Stimulated activated memory B cell treated with anti-CD40 and anti-IgM and Interleukin-4, amounts not matched to agents 10 μg/mL and 1 μg/mL and 100 μg/mL, for 72 hours (primary cell): ENCODE results near the gene SLC16A7.
"Not testable (repeated sequence)": the region's sequence is repeated elsewhere in the genome, so short reads cannot be mapped to it uniquely, and the experiment has no call there.

Experiments
- ATAC-seq: fragments of 150-1000 bp; cut with Tn5 transposase; 2 replicates; pipeline ENCODE4 v1.10.0; 2021
- H3K27ac Mint-ChIP-seq: one replicate; pipeline ENCODE4 v1.8.0; 2022; ENCODE audit warnings: mild to moderate bottlenecking, mixed read lengths
- H3K27me3 Mint-ChIP-seq: one replicate; pipeline ENCODE4 v1.8.0; 2022; ENCODE audit warnings: mixed read lengths
- H3K36me3 Mint-ChIP-seq: one replicate; pipeline ENCODE4 v1.8.0; 2022; ENCODE audit warnings: mixed read lengths
- H3K4me1 Mint-ChIP-seq: one replicate; pipeline ENCODE4 v1.8.0; 2022; ENCODE audit warnings: mixed read lengths
- H3K4me3 Mint-ChIP-seq: one replicate; pipeline ENCODE4 v1.8.0; 2022; ENCODE audit warnings: mild to moderate bottlenecking, moderate library complexity, mixed read lengths
- H3K9me3 Mint-ChIP-seq: one replicate; pipeline ENCODE4 v1.8.0; 2022; ENCODE audit warnings: mixed read lengths

The SLC16A7 gene

DNA sequence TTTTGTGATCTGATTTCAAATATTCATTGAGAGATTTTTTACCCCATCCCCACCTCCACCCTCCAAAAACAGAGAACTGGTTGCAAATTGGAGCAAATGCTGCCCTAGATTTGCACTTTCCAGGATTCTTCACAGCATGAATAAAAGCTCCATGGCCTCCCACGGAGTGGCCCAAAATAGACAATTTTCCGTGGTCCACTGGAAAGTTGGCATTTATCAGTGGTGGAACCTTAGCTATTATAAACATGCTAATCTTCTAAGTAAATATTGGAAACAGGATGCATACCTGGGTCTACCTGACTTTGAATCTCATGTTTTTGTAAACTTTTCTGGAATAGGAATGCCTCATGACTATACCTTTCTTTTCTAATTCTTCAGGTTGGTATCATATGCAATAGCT lies 123.9 kb downstream of the SLC16A7 start:
- H3K27me3 Mint-ChIP-seq, result no peaks in the 10 kb centered on the region
- peaks cover 14% of the 10 kb centered on the region for H3K36me3 Mint-ChIP-seq
- no peaks in the 10 kb centered on the region for H3K4me1 Mint-ChIP-seq
- ATAC-seq, result no peak
- H3K4me3 Mint-ChIP-seq, result no peak overlapping the region
- no peak overlapping the region for H3K27ac Mint-ChIP-seq
- H3K9me3 Mint-ChIP-seq, result no peaks in the 10 kb centered on the region

- Mint-ChIP-seq H3K27ac (no peak overlapping the region), H3K4me1 (no peaks in the 10 kb centered on the region), H3K4me3 (no peak overlapping the region), H3K36me3 (peaks cover 18% of the 10 kb centered on the region), H3K9me3 (no peaks in the 10 kb centered on the region), H3K27me3 (no peaks in the 10 kb centered on the region)
- ATAC-seq, result no peak
Measured at GRCh38 chr12:59723520-59723919, 127.7 kb downstream of the SLC16A7 start.

DNA sequence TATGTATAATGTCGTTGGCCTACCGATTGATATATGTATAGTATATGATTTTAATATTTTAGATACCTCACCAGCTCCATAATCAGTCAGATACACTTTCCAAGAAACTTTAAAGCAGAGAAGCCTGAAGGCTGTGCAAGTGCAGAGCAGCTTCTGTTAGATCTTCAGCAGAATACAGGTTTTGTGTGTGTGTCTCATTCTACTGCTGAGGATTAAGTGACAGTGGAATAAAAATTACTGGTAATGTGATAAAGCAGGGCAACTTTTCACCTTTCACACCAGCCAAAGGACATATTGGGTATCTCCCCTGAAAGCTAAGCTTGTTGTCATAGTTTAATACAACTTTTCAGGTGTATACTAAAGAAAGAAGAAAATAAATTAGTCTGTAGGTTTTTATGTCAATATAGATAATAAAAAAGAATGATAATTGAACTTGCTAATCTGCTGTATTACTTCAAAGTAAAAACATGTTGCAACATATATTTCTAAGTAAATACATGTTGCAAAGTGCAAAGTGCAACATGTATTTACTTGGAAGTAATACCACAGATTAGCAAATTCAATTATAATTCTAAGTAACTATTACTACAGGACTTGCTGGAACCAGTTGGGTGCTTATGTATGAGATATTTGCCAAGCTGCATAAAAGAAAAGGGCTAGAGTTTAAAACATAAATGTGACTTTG lies 128.3 kb downstream of the SLC16A7 start:
- Mint-ChIP-seq H3K9me3 (no peaks in the 10 kb centered on the region), H3K27me3 (no peaks in the 10 kb centered on the region), H3K4me3 (no peak overlapping the region), H3K27ac (no peak overlapping the region), H3K36me3 (peaks cover 16% of the 10 kb centered on the region), H3K4me1 (no peaks in the 10 kb centered on the region)
- ATAC-seq, result no peak

DNA sequence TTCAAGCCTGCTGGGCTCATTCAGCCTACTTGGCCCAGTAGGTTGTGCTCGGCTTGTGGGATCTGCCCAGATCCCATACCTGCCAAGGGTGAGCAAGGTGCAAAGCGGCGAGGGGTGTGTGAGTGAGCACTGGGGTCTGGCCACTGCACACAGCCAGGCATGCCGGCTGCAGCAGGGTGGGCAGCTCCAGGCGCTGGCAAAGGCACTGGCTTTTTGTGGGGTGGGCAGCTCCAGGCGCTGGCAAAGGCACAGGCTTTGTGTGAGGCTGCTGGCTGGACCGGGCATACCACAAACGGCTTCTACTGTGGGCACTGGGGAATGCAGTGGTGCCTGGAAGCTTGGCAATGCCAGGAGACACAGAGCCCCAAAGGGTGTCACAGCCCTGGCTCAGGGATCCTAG lies 137.4 kb downstream of the SLC16A7 start:
- Mint-ChIP-seq H3K4me1 (no peaks in the 10 kb centered on the region), H3K27ac (no peak overlapping the region), H3K36me3 (peaks cover 30% of the 10 kb centered on the region), H3K4me3 (no peak overlapping the region), H3K9me3 (no peaks in the 10 kb centered on the region), H3K27me3 (no peaks in the 10 kb centered on the region)
- no peak for ATAC-seq

- ATAC-seq, result peak; percentile 12
- Mint-ChIP-seq H3K27me3 (no peaks in the 10 kb centered on the region), H3K9me3 (no peaks in the 10 kb centered on the region), H3K36me3 (peaks cover 28% of the 10 kb centered on the region), H3K4me3 (no peak overlapping the region), H3K4me1 (no peaks in the 10 kb centered on the region), H3K27ac (no peak overlapping the region)
Measured at GRCh38 chr12:59734371-59734770, 138.5 kb downstream of the SLC16A7 start.

GRCh38 chr12:59735231-59735630 lies 139.4 kb downstream of the SLC16A7 start:
- Mint-ChIP-seq H3K9me3 (no peaks in the 10 kb centered on the region), H3K36me3 (peaks cover 27% of the 10 kb centered on the region), H3K4me3 (no peak overlapping the region), H3K27ac (no peak overlapping the region), H3K27me3 (no peaks in the 10 kb centered on the region), H3K4me1 (no peaks in the 10 kb centered on the region)
- no peak for ATAC-seq

DNA sequence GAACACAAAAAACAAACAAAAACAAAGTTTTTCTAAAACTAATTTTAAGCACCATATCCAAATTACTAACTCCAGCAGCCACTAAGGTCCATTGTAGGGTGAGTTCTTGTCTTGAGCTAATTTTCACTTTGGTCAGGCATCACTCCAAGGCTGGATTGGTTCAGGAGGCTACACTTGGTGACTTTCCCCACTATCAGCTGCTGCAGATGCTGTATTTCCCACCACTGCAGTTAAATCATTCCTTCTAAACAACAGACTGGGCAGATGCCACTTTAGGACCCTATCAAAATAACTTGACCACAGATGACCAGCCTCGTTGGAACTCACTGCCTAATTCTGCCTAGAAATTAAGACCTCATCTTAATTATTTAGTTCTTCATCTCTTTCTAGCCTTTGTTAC lies 140.5 kb downstream of the SLC16A7 start:
- Mint-ChIP-seq H3K9me3 (no peaks in the 10 kb centered on the region), H3K4me3 (no peak overlapping the region), H3K27me3 (no peaks in the 10 kb centered on the region), H3K27ac (no peak overlapping the region), H3K36me3 (peaks cover 27% of the 10 kb centered on the region), H3K4me1 (no peaks in the 10 kb centered on the region)
- ATAC-seq, result no peak

DNA sequence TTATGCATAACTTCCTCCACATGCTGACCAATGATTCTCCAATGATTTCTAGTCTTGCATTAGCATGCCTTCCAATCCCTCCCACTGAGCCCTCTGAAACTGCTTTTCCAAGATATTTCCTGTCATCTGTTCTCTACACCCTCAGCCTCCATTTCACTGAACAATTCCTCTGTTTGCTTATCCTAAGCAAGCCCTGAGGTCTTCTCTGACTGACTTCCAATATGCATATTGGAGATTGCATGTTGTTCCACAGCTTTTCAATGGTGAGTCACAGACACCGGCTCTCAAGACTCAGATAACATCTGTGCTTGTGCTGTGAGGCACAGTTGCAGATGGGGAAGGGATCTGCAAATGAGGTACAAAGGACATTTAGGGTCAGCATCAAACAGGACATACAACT lies 141.0 kb downstream of the SLC16A7 start:
- Mint-ChIP-seq H3K9me3 (no peaks in the 10 kb centered on the region), H3K4me3 (no peak overlapping the region), H3K27ac (no peak overlapping the region), H3K27me3 (no peaks in the 10 kb centered on the region), H3K4me1 (no peaks in the 10 kb centered on the region), H3K36me3 (peaks cover 27% of the 10 kb centered on the region)
- ATAC-seq, result no peak

DNA sequence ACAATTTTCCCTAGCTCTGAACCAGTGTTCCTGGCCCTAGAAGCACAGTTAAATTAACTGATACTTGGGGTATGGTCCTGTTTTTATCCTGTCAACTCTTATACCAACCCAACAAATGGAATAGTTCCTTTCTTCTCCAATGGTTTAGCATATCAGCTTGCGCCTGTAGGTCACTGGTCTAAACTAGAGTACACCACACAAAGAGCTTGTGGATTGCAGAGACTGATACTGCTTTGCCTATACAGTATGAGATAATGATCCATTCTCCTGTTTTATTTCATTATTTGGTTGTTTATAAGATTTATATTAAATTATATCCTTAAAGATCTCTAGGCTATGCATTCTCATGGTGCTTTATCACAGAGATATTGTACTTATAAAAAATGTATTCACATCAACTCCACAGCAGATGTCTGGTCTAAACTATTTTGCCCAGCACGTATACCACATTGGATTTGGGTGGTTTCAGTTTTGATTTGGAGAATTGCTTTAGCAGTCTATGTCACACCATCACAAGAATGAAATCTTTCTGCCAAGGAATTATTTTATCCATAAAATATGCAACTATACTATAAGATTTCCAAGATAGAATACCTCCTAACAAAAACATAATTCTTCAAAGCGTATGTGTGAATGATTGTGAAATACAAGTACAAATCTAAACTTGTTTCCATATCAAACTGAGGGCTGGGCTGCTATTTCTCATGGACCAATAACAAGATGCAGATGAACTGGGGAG lies 142.1 kb downstream of the SLC16A7 start:
- peaks cover 20% of the 10 kb centered on the region for H3K36me3 Mint-ChIP-seq
- no peak overlapping the region for H3K27ac Mint-ChIP-seq
- H3K9me3 Mint-ChIP-seq, result no peaks in the 10 kb centered on the region
- ATAC-seq, result no peak
- H3K4me1 Mint-ChIP-seq, result no peaks in the 10 kb centered on the region
- no peak overlapping the region for H3K4me3 Mint-ChIP-seq
- no peaks in the 10 kb centered on the region for H3K27me3 Mint-ChIP-seq

- no peak overlapping the region for H3K27ac Mint-ChIP-seq
- H3K27me3 Mint-ChIP-seq, result no peaks in the 10 kb centered on the region
- H3K4me1 Mint-ChIP-seq, result no peaks in the 10 kb centered on the region
- no peak overlapping the region for H3K4me3 Mint-ChIP-seq
- H3K36me3 Mint-ChIP-seq, result peaks cover 22% of the 10 kb centered on the region
- no peaks in the 10 kb centered on the region for H3K9me3 Mint-ChIP-seq
- no peak for ATAC-seq
Measured at GRCh38 chr12:59742841-59743240, 147.0 kb downstream of the SLC16A7 start.

DNA sequence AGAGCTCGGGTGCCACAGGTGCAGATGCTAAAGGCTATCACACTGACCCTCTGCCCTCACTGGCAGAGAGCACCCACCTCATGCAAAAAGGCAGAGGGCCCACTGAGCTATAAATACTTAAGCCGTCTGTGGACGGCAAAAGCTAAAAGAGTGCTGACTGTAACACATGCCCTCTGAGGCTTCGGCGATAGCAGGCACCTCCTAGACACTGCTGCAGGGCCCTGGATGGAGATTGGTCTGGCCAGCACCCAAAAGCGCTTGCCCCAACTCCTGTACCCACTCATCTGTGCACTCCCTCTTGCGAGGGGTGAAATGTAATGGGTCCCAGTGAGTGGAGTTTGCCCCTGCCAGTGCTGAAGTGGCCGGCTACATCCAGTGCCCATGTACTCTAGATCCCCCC lies 148.7 kb downstream of the SLC16A7 start:
- peaks cover 26% of the 10 kb centered on the region for H3K36me3 Mint-ChIP-seq
- H3K27ac Mint-ChIP-seq, result no peak overlapping the region

DNA sequence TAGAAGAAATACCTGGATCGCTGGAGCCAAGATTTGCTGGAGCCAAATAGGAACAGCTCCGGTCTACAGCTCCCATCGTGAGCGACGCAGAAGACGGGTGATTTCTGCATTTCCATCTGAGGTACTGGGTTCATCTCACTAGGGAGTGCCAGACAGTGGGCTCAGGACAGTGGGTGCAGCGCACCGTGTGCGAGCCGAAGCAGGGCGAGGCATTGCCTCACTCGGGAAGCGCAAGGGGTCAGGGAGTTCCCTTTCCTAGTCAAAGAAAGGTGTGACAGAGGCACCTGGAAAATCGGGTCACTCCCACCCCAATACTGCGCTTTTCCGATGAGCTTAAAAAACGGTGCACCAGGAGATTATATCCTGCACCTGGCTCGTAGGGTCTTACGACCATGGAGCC lies 155.3 kb downstream of the SLC16A7 start:
- not testable (repeated sequence) for H3K4me1 Mint-ChIP-seq, H3K27me3 Mint-ChIP-seq, H3K4me3 Mint-ChIP-seq, H3K27ac Mint-ChIP-seq, ATAC-seq
- Mint-ChIP-seq H3K36me3 (peaks cover 18% of the 10 kb centered on the region), H3K9me3 (peaks cover 12% of the 10 kb centered on the region)

More for the DNA sequence above, 148.7 kb downstream of the SLC16A7 start:
- Mint-ChIP-seq H3K4me1 (no peaks in the 10 kb centered on the region), H3K27me3 (no peaks in the 10 kb centered on the region), H3K9me3 (no peaks in the 10 kb centered on the region), H3K4me3 (no peak overlapping the region)
- no peak for ATAC-seq

- no peak for ATAC-seq
- Mint-ChIP-seq H3K27me3 (no peaks in the 10 kb centered on the region), H3K36me3 (peaks cover 11% of the 10 kb centered on the region), H3K4me3 (no peak overlapping the region), H3K4me1 (no peaks in the 10 kb centered on the region), H3K9me3 (no peaks in the 10 kb centered on the region), H3K27ac (no peak overlapping the region)
Measured at GRCh38 chr12:59761542-59761941, 165.7 kb downstream of the SLC16A7 start.

DNA sequence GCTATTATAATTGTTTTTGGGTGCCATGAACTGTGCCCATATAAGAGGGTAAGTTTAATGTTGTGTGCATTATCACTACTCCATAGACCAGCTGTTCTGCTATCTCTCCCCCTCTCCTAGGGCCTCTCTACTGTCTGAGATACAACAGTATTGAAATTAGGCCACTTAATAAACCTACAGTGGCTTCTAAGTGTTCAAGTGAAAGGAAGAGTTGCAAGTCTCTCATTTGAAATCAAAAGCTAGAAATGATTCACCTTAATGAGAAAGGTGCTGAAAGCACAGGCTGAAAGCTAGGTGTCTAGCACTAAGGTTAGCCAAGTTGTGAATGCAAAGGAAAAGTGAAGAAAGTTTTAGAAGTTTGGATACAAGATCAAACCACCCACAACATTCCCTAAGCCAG lies 168.0 kb downstream of the SLC16A7 start:
- no peak overlapping the region for H3K4me3 Mint-ChIP-seq
- H3K27ac Mint-ChIP-seq, result no peak overlapping the region
- H3K36me3 Mint-ChIP-seq, result peaks cover 22% of the 10 kb centered on the region
- H3K4me1 Mint-ChIP-seq, result no peaks in the 10 kb centered on the region
- no peaks in the 10 kb centered on the region for H3K9me3 Mint-ChIP-seq
- no peaks in the 10 kb centered on the region for H3K27me3 Mint-ChIP-seq
- no peak for ATAC-seq

DNA sequence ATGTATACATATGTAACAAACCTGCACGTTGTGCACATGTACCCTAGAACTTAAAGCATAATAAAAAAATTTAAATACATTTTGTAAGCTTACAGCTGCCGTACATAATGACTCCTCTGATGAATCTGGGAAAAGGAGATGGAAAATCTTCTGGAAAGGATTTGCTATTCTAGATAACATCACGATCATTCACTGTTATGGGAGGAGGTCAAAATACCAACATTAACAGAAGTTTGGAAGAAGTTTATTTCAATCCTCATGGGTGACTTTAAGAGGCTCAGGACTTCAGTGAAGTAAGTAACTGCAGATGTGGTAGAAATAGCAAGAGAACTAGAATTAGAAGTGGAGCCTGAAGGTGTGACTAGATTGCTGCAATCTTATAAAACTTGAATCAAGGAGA lies 172.2 kb downstream of the SLC16A7 start:
- Mint-ChIP-seq H3K27me3 (no peaks in the 10 kb centered on the region), H3K27ac (no peak overlapping the region), H3K36me3 (peaks cover 22% of the 10 kb centered on the region), H3K4me1 (no peaks in the 10 kb centered on the region), H3K9me3 (no peaks in the 10 kb centered on the region), H3K4me3 (no peak overlapping the region)
- no peak for ATAC-seq

GRCh38 chr12:59780605-59781135 lies 184.8 kb downstream of the SLC16A7 start:
- H3K27me3 Mint-ChIP-seq, result no peaks in the 10 kb centered on the region
- no peaks in the 10 kb centered on the region for H3K4me1 Mint-ChIP-seq
- H3K27ac Mint-ChIP-seq, result no peak overlapping the region
- peaks cover 6% of the 10 kb centered on the region for H3K36me3 Mint-ChIP-seq
- ATAC-seq, result no peak
- no peaks in the 10 kb centered on the region for H3K9me3 Mint-ChIP-seq
- no peak overlapping the region for H3K4me3 Mint-ChIP-seq
